ENCODE measurements around the gene ABO.

GRCh38 chr9:133251773-133252172 is 23.2 kb downstream of the ABO start:
- TF ChIP-seq EZH2phosphoT487 (IDR thresholded peaks at IDR 0.05; ENCODE audit: insufficient read depth, low read depth), result no peak
- TF ChIP-seq EZH2 (IDR thresholded peaks at IDR 0.05; ENCODE audit: insufficient read depth, poor library complexity, severe bottlenecking), result no peak
